ENCODE data around the gene RFC5.

- TF ChIP-seq CTCF (IDR thresholded peaks at IDR 0.05) (no peak), POLR2A (IDR thresholded peaks at IDR 0.05) (no peak)
Measured at GRCh38 chr12:117972301-117972700, 44.2 kb upstream of the RFC5 start.
